Mesothelial cell of epicardium (in vitro differentiated cells): ENCODE measurements around the gene CACNA1C. TPM values are rescaled to one million over a fixed set of nuclear protein-coding genes. Genes with fewer than 3 reads are reported as not detected.
A peak's percentile ranks its signal among the peaks of the same experiment; 100 is the strongest.

ENCODE experiments used
- DNase-seq, 2 experiments: peaks; one replicate each; pipeline ENCODE4 v3.0.0; 2021; ENCODE audit warnings: low spot score in 2 of 2; ENCODE audit not compliant: unreplicated experiment in 2 of 2
- H3K27ac Mint-ChIP-seq: 2 replicates; pipeline ENCODE4 v1.8.0; 2021; ENCODE audit warnings: mixed read lengths
- H3K27me3 Mint-ChIP-seq: 2 replicates; pipeline ENCODE4 v1.8.0; 2021; ENCODE audit warnings: low read depth, mixed read lengths
- H3K36me3 Mint-ChIP-seq: 2 replicates; pipeline ENCODE4 v1.8.0; 2021; ENCODE audit warnings: mixed read lengths
- H3K4me1 Mint-ChIP-seq: 2 replicates; pipeline ENCODE4 v1.8.0; 2021; ENCODE audit warnings: mixed read lengths
- H3K4me3 Mint-ChIP-seq: 2 replicates; pipeline ENCODE4 v1.8.0; 2021; ENCODE audit warnings: mild to moderate bottlenecking, moderate library complexity, mixed read lengths
- H3K9me3 Mint-ChIP-seq: 2 replicates; pipeline ENCODE4 v1.8.0; 2021; ENCODE audit warnings: mixed read lengths
- total RNA-seq: library from RNA; stranded (reverse); gene quantifications from 3 replicates; pipeline ENCODE4 v1.2.1, GENCODE V29; 2021
- TF ChIP-seq, protein P1 (sequence below): fragments of 200-600 bp; sonication (generic); IDR thresholded peaks from one replicate; pipeline ENCODE4 v1.5.0; 2021; ENCODE audit warnings: antibody characterized with exemption; ENCODE audit not compliant: unreplicated experiment

The CACNA1C gene
- total RNA-seq, 1 donor from 2014 or later: 33.6 TPM

DNA sequence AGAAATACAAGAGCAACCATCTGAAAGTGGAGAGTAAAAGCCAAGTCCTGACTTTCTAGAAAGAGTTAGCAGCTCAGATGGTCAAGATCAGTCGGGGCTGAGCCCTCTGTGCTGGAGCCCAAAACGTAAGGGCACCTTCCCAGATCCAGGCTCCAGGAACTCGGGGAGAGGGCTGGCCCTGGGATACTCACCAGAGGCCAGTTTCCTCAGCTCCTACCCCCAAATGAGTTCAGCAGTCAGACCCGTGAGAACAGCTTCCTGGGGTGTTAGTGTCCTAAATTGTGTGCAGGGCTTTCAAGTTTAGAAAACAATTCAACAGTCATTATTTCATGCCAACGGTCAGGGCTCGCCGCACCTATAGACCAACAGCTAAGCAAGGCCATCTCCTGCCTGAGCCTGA lies 594.4 kb downstream of the CACNA1C start:
- H3K27me3 Mint-ChIP-seq: no peaks in the 10 kb centered on the region
- TF ChIP-seq, protein P1, sequence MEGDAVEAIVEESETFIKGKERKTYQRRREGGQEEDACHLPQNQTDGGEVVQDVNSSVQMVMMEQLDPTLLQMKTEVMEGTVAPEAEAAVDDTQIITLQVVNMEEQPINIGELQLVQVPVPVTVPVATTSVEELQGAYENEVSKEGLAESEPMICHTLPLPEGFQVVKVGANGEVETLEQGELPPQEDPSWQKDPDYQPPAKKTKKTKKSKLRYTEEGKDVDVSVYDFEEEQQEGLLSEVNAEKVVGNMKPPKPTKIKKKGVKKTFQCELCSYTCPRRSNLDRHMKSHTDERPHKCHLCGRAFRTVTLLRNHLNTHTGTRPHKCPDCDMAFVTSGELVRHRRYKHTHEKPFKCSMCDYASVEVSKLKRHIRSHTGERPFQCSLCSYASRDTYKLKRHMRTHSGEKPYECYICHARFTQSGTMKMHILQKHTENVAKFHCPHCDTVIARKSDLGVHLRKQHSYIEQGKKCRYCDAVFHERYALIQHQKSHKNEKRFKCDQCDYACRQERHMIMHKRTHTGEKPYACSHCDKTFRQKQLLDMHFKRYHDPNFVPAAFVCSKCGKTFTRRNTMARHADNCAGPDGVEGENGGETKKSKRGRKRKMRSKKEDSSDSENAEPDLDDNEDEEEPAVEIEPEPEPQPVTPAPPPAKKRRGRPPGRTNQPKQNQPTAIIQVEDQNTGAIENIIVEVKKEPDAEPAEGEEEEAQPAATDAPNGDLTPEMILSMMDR: no peak
- H3K9me3 Mint-ChIP-seq: no peaks in the 10 kb centered on the region
- no peak for DNase-seq
- no peak overlapping the region for H3K4me3 Mint-ChIP-seq
- H3K36me3 Mint-ChIP-seq: no peaks in the 10 kb centered on the region
- no peak overlapping the region for H3K27ac Mint-ChIP-seq
- peaks cover 9% of the 10 kb centered on the region for H3K4me1 Mint-ChIP-seq

DNA sequence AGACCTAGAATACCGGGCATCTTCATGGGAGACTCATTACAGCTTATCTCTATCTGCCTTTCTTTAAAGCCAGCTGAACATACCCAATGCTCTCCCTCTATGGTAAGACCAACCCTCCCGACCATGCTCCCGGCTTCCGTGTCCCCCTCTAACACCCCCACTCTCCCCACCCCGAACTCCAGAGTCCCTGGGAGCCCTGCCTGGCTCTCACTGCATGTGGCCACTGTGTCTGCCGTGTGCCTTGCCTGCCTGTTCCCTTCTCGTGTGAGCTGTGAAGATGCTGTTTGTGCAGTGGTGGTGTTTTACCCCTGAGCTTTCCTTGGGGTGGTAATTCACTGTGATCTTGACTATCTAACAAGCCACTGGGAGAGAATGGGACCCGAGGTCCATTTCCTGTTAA lies 595.6 kb downstream of the CACNA1C start:
- peaks cover 9% of the 10 kb centered on the region for H3K4me1 Mint-ChIP-seq
- no peaks in the 10 kb centered on the region for H3K36me3 Mint-ChIP-seq
- TF ChIP-seq, protein P1: no peak
- no peaks in the 10 kb centered on the region for H3K27me3 Mint-ChIP-seq
- no peak overlapping the region for H3K27ac Mint-ChIP-seq
- H3K4me3 Mint-ChIP-seq: no peak overlapping the region
- no peak for DNase-seq
- no peaks in the 10 kb centered on the region for H3K9me3 Mint-ChIP-seq

DNA sequence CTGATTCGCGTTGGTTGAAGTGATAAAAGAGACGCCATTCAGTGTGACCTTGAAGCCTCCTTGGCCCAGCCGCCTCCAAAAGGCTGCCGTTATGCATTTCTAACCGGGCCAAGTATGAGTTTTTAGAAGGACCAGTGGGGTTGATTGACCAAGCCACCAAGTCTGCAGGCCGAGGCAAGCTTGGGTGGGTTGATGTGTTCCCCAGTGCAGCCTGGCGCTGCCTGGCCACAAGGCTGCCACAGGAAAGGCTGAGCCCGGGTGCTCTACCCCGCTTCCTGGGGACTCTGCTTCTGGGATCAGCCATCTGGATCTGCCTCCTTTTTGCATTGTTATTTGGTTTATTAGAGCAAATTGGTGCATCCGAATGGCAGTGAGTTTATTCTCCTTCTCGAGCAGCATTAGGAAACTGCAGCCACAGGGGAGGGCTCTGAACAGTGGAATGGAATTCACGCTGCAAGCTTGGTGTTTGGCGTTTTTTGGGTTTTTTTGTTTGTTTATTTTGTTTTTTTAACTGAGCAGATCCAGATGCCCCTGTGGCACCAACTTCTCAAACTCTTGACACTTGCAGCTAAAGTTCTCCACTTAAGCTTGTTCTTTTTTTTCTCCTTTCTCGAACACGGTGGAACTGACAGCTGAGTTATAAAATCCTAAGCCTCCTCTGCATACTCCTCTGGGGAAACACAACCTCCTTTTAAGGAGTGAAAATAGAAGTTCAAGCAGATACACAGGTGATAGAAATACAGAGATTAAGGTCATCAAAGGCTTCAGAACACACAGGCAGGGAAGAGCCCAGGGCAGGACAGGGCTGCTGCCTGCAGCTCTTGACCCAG lies 596.6 kb downstream of the CACNA1C start:
- DNase-seq: no peak
- H3K4me3 Mint-ChIP-seq: no peak overlapping the region
- H3K36me3 Mint-ChIP-seq: no peaks in the 10 kb centered on the region
- no peaks in the 10 kb centered on the region for H3K9me3 Mint-ChIP-seq
- peaks cover 9% of the 10 kb centered on the region for H3K4me1 Mint-ChIP-seq
- TF ChIP-seq, protein P1: no peak
- H3K27me3 Mint-ChIP-seq: no peaks in the 10 kb centered on the region
- H3K27ac Mint-ChIP-seq: no peak overlapping the region

DNA sequence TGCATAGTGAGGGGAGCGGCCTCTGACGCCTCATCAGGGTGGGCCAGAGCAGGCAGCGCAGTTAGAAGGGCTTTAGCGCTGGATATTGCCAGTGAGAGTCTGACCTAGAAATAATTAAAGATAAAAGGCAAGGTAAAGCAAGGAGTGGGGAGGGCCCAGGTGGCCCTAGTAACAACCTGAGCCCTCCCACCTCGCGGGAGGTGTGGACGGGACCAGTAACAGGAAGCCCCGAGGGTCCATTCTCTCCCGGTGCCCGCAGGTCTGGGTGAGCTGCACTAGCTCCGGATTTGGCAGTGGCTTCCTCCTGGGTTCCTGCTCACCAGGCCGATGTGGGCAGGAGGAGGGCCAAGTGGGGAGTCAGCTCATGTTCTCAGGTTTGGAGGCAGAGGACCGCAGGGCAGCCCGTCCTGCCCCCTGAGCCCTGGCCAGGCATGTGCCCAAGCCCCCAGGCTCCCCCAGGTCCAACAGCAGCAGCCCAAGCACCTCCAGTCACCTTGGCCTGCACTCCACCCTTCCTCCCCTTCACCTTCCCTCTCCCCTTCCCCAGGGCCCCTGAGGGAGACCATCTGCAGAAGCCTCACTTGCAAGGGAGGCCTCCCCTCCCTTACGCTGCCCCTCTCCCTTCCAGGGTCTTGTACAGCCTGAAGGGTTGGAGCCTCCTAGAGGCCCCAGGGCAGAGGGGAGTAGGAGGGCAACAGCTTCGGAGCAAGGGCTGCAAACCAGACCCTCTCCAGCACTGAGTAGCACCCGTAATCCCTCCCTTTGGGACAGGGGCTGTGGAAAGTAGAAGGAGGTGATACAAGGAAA lies 597.7 kb downstream of the CACNA1C start:
- TF ChIP-seq, protein P1: no peak
- Mint-ChIP-seq H3K4me3 (no peak overlapping the region), H3K9me3 (no peaks in the 10 kb centered on the region), H3K27ac (peak overlapping the region; percentile 47), H3K27me3 (no peaks in the 10 kb centered on the region), H3K36me3 (peaks cover 5% of the 10 kb centered on the region), H3K4me1 (peaks cover 9% of the 10 kb centered on the region)
- no peak for DNase-seq

DNA sequence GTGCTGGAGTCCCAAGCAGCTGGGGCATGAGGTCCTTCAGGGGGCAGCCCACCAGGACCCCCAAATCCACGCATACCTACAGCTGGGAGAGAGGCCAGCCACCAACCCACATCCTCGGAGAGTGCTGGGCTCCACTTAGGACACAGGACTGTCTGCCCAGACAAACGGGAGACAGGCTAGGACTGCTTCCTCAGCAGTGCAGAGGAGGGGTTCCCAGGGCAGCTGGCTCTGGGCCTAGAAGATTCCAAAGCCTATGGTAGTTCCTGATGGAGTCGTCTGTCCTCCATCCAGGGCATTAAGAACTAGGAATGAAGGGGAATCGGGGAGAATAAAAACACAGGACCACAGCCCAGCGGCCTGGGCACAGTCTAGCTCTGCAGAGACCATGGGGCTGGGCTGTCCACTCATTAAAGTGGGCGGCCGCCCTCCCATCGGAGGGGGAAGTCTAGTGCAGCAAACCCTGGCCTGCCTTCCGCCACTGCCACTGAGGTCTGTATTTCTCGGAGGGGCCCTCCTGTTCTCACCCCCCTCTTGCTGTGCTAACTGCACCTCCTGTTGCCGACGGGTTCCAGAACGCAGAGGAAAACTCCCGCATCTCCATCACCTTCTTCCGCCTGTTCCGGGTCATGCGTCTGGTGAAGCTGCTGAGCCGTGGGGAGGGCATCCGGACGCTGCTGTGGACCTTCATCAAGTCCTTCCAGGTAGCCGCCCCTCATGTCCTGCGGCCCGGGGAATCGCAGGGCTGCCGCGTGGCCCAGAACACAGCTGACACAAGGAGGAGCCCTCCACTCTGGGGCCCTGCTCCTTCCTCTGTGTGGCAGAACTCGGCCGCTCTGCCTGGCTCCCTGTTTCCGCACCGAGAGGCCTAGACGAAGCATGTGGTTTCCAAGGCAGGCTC lies 598.5 kb downstream of the CACNA1C start:
- H3K9me3 Mint-ChIP-seq: peaks cover 1% of the 10 kb centered on the region
- DNase-seq: no peak

More for the DNA sequence above, 598.5 kb downstream of the CACNA1C start:
- H3K27ac Mint-ChIP-seq: no peak overlapping the region
- H3K4me3 Mint-ChIP-seq: no peak overlapping the region
- H3K4me1 Mint-ChIP-seq: peaks cover 9% of the 10 kb centered on the region
- TF ChIP-seq, protein P1: no peak
- H3K27me3 Mint-ChIP-seq: no peaks in the 10 kb centered on the region
- peaks cover 13% of the 10 kb centered on the region for H3K36me3 Mint-ChIP-seq
